Measurements from ENCODE around the gene SLC38A5.
"Not testable (repeated sequence)": the region's sequence is repeated elsewhere in the genome, so short reads cannot be mapped to it uniquely, and the experiment has no call there.

Gene SLC38A5

DNA sequence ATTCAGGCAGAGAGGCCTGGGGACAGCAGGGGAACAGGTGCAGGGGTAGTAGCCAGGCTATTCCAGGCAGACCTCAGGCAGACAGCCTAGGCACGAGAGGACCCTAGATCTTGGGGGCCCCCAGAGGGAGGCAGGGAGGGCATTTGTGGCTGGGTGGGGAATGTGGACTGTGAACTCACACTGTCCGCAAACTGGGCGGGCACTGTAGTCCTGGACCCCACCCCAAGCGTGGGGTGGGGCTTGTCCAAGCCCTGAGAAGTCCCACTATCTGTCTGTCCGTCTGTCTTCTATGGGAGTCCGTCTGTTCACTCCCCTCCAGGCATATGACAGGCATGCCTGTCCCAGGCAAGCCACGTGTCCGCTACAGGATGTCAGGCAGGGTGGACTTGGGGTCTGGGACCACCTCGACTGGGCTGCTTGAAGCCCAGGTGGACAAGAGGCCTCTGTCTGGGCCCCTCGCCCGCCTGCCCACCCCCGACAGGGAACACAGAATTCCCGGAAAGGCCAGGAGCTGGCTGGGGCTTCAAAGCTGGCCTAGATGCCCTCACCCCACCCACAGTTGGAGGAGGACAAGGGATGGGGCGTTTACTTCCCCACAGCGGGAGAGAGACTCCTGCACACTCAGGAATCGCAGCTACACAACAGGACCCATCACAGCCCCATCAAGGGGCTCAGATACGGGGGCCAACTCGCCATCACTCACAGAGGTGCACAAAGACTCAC, at the start of gene SLC38A5:
Gene SLC38A5 (minus strand): TSS at position 151 of the 723 bp plus-strand sequence. CDS start 2,336 bp downstream, outside the sequence.
- DNase-seq (ENCODE audit: low read depth in 2 of 2), result no peak

GRCh38 chrX:48519481-48519880, 49.4 kb upstream of the SLC38A5 start:
- DNase-seq (ENCODE audit: low read depth in 2 of 2), result not testable (repeated sequence)

- no peak for DNase-seq (ENCODE audit: low read depth in 2 of 2)
These were observed 46.9 kb upstream of the SLC38A5 start for GRCh38 chrX:48516987-48517386.

DNA sequence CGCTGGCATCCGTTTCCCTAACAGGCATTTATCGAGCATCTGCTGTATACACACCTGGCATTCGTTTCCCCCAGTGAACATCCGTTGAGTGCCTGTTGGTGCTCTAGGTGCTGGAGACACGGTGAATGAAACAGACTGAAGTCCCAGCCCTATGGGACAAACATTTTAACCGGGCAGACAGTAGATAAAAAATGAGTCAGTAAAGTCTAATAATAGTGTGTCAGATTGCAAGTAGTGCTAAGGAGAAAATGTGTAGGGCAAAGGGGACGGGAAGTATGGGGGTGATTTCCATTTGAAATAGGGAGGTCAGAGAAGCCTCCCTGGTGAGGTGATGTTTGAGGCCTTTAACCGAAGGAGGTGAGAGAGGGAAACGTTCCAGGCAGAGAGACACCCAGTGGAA, 46.2 kb upstream of the SLC38A5 start:
- no peak for DNase-seq (ENCODE audit: low read depth in 2 of 2)

GRCh38 chrX:48515842-48516241, 45.8 kb upstream of the SLC38A5 start:
- no peak for DNase-seq (ENCODE audit: low read depth in 2 of 2)

DNA sequence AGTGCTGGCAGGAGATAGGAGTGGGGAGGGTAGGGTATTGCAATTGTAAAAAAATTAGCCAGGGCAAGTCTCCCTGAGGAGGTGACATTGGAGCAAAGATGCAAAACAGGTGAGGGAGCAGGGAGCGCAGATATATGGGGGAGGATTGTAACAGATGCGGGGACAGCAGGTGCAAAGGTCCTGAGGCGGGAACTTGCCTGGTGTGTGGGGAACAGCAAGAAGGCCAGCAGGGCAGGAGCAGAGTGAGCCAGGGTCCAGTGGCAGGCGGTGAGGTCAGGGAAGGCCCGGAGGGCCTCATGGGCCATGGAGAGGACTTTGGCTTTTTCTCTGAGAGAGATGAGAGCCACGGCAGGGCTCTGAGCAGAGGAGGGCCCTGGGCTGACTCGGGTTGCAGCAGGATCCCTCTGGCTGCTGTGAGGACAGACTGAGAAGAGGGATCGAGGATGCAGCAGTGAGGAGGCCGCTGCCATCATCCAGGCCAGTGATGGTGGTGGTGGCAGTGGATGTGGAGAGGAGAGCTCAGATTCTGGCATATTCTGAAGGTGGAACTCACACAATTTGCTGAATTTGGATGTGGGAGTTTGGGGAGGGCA, 44.9 kb upstream of the SLC38A5 start:
- DNase-seq (ENCODE audit: low read depth in 2 of 2), result no peak

- no peak for DNase-seq (ENCODE audit: low read depth in 2 of 2)
These were observed 44.2 kb upstream of the SLC38A5 start for GRCh38 chrX:48514126-48514806.

GRCh38 chrX:48513670-48514069, 43.6 kb upstream of the SLC38A5 start:
- DNase-seq (ENCODE audit: low read depth in 2 of 2), result no peak

DNA sequence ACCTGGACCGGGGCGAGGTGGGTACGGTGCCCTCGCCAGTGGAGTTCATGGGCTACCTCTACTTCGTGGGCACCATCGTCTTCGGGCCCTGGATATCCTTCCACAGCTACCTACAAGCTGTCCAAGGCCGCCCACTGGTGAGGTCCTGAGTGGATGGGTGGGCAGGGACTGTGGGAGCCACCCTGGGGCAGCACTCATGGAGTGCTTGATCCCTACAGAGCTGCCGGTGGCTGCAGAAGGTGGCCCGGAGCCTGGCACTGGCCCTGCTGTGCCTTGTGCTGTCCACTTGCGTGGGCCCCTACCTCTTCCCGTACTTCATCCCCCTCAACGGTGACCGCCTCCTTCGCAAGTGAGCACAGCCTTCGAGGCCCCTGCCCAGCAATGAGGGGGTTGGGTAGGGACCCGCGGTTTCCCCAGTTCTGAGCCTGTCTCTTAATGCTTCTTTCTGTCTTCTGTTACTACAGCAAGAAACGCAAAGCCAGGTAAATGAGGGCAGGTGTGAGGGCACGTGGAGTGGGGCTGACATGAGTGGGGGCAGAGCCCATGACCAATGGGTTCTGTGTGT, 42.4 kb upstream of the SLC38A5 start:
- no peak for DNase-seq (ENCODE audit: low read depth in 2 of 2)

- DNase-seq (ENCODE audit: low read depth in 2 of 2), result no peak
These were observed 41.5 kb upstream of the SLC38A5 start for GRCh38 chrX:48511560-48511959.

DNA sequence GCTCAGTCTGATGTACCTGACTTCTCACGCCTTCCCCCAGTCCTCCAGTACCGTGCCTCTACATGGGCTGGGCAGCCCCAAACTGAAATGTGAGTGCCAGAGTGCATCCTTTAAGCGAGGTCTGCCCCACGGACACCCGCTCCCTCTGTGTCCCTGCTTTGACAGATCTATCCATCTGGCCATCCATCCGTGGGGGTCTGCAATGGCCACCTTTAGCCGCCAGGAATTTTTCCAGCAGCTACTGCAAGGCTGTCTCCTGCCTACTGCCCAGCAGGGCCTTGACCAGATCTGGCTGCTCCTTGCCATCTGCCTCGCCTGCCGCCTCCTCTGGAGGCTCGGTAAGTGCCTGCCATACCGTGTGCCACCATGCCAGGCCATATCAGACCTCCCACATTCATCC, 39.6 kb upstream of the SLC38A5 start:
- DNase-seq (ENCODE audit: low read depth in 2 of 2), result no peak

DNA sequence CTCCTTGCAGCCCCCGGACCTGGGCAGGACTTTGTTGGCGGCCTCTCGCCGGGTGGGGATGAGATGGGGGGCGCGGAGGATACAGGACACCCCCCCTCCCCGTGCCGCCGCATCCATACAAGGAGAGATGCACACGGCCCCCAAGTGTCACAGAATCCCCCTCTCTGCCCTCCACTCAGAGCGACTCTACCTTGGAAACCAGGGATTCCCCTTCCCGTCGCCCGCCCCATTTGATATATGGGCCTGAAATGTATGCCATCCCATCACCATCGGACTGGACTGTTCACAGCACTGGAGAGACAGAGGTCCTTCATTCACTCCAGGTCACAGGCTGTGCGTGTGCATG, 39.2 kb upstream of the SLC38A5 start:
- no peak for DNase-seq (ENCODE audit: low read depth in 2 of 2)

- peak; percentile 56 to 65 for DNase-seq (ENCODE audit: low read depth in 2 of 2)
These were observed 38.6 kb upstream of the SLC38A5 start, which contains the start of gene PORCN for GRCh38 chrX:48508400-48509244. Gene PORCN, plus strand, starts transcription at chrX:48508992. Its CDS starts 829 bp downstream, at chrX:48509821.

DNA sequence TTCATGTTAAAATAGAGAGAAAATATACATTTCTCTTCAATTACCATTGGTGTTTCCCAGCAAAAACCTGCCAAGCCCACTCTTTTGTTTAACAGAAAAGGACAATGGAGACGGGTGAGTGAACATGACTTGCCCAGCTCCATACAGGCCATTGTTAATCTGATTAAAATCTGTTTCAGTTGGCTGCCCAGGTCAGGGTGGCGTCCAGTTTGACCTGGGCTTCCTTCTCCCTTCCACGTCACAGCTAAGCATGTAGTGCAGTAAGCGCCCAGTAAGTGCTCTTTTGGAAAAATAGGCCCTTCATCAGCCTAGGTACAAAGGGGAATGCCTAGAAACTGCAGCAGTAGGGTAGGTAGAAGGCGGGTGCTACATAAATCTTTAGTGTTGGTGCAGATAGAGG, 37.2 kb upstream of the SLC38A5 start:
- DNase-seq (ENCODE audit: low read depth in 2 of 2), result no peak

GRCh38 chrX:48505481-48505880, 35.4 kb upstream of the SLC38A5 start:
- no peak for DNase-seq (ENCODE audit: low read depth in 2 of 2)

DNA sequence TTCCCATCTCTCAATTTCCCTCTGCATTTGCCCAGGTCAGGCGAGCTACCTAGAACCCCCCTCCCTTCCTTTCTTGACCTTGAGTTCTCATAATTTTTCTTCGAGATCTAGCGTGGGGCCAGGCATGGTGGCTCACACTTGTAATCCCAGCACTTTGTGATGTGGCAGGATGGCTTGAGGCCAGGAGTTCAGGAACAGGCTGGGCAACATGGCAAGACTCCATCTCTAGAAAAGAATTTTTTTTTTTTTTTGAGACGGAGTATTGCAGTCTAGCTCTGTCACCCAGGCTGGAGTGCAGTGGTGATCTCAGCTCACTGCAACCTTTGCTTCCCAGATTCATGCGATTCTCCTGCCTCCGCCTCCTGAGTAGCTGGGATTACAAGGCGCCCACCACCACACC, 34.2 kb upstream of the SLC38A5 start:
- no peak for DNase-seq (ENCODE audit: low read depth in 2 of 2)

- no peak for DNase-seq (ENCODE audit: low read depth in 2 of 2)
These were observed 28.3 kb upstream of the SLC38A5 start for GRCh38 chrX:48498374-48498809.

GRCh38 chrX:48497871-48498270, 27.8 kb upstream of the SLC38A5 start:
- no peak for DNase-seq (ENCODE audit: low read depth in 2 of 2)

DNA sequence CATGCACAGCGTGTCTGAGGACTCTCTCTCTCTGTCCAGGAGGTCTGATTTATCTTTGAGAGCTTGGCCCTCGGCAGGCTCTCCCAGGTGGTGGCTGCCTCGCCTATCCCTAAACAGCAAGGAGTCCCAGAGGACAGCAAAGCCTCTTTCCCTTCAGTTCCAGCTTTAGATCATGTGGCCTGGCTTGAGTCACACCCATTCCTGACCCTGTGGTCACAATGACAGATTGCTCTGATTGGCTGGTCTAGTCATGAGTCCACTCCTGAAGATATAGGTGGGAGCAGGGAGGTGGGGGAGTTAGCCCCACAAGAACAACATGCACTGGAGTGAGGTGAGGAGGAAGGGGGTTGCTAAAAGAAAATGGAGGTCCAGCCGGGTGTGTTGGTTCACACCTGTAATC, 26.6 kb upstream of the SLC38A5 start:
- no peak for DNase-seq (ENCODE audit: low read depth in 2 of 2)

DNA sequence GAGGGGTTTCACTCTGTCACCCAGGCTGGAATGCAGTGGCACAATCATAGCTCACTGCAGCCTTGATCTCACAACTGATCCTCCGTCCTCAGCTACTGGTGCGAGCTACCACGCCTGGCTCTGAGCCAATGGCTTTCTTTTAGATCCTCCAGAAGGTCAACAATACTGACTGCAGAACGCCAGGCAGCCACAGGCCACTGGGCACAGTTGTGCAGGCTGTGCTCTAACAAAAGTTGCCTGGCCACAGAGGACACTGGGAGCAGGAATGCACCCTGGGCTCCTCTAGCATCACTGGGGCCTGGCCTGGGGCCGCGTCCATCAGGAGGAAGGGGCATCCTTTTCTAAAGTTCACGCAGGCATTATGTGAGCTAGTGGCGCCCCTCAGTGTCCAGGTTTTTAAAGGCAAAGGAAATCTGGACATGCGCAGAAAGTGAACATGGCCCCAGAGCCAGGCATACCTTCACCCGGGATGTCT, 23.9 kb upstream of the SLC38A5 start:
- DNase-seq (ENCODE audit: low read depth in 2 of 2), result no peak

- no peak for DNase-seq (ENCODE audit: low read depth in 2 of 2)
These were observed 22.3 kb upstream of the SLC38A5 start for GRCh38 chrX:48492293-48492910.
